Uterus (tissue), 4 donors: ENCODE results near the gene SMIM11. TPM values are rescaled to one million over a fixed set of nuclear protein-coding genes. Genes with fewer than 3 reads are reported as not detected.

Experiments used
- DNase-seq, 2 donors: peaks; one replicate each; pipeline ENCODE4 v3.0.0-alpha.2; 2019 to 2020
- H3K27ac ChIP-seq, 2 donors: fragments of 200-600 bp; sonication (generic); 1 replicate in 1 of 2; 2 replicates in 1 of 2; pipeline ENCODE4 v1.5.1; 2016 to 2018
- H3K27me3 ChIP-seq, 2 donors: fragments of 200-600 bp; sonication (generic); one replicate each; pipeline ENCODE4 v1.5.1; 2018 to 2019; ENCODE audit warnings: control low read depth in 1 of 2
- H3K36me3 ChIP-seq, 2 donors: fragments of 200-600 bp; sonication (generic); one replicate each; pipeline ENCODE4 v1.5.1; 2019; ENCODE audit warnings: control low read depth in 1 of 2
- H3K4me1 ChIP-seq, 2 donors: fragments of 200-600 bp; sonication (generic); one replicate each; pipeline ENCODE4 v1.5.1; 2018 to 2019; ENCODE audit warnings: control low read depth in 1 of 2
- H3K4me3 ChIP-seq, 2 donors: fragments of 200-600 bp; sonication (generic); 1 replicate in 1 of 2; 2 replicates in 1 of 2; pipeline ENCODE4 v1.5.1; 2018 to 2019; ENCODE audit warnings: mild to moderate bottlenecking in 1 of 2
- H3K9me3 ChIP-seq, 2 donors: fragments of 200-600 bp; sonication (generic); one replicate each; pipeline ENCODE4 v1.5.1; 2019; ENCODE audit warnings: control low read depth in 1 of 2
- CTCF ChIP-seq, 4 experiments: fragments of 200-600 bp in 2 of 4; fragments of 450-650 bp in 2 of 4; sonication (generic) in 2 of 4; IDR thresholded peaks; one replicate each; pipeline ENCODE4 v1.5.1; 2016 to 2019; ENCODE audit warnings: antibody characterized with exemption in 4 of 4, mild to moderate bottlenecking in 2 of 4, moderate library complexity in 1 of 4
- POLR2A ChIP-seq, 2 donors: fragments of 450-650 bp; IDR thresholded peaks; one replicate each; pipeline ENCODE4 v1.6.1; 2016; ENCODE audit warnings: antibody characterized with exemption in 2 of 2, mild to moderate bottlenecking in 1 of 2, moderate library complexity in 1 of 2
- intact Hi-C: fragments of 100-400 bp; cut with DNase I; formaldehyde crosslinking; loops from one replicate; pipeline ENCODE4 v1.15.1; 2023; ENCODE audit warnings: low total_unique reads
- total RNA-seq, 4 donors: library from RNA; depleted of rRNA in 3 of 4; stranded (reverse); fragments of >200 nt in 3 of 4; gene quantifications; one replicate each; pipeline versions ENCODE4 v1.1.0 to v1.2.4, GENCODE V29; 2014 to 2023
- donor health status: DM: yes; HTN: yes; CAD: no.

Gene SMIM11
- total RNA-seq, 4 donors from 2014 or later = 8.2 to 16.0 (median 12.3) TPM; not detected in 1

DNA sequence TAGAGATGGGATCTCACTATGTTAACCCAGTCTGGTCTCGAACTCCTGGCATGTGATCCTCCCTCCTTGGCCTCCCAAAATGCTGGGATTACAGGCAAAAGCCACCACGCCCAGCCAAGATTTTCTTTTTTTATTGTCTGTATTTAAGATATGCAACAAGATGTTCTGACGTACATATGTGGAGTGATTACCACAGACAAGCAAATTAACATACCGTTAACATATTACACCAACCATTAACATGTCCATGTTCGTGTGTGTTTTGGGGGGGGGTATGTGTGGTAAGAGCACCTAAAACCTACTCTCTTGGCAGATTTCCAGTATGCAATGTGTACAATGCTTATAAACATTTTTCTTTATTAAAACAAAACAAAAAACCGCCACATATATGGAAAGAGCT, 22.1 kb upstream of the SMIM11 start:
- H3K27me3 ChIP-seq = no peaks in the 10 kb centered on the region
- intact Hi-C loops = no loop called here

DNA sequence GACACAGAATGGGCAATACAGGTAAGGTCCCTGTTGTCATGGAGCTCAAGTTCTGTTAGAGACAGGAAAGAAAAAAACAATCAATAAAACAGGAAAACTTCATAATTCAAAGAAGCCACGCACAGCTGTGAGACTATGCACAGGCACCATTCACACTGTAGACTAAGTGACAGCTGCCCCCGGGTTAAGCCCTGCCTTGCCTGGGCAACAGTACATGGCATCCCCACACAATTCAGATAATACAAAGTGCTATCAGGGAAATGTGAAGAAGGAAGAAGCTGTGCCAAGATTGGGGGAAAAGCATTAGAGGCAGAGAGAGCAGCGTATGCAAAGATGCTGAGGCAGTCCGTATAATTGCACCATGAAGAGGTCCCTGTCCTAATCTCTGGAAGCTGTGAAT, 20.5 kb upstream of the SMIM11 start:
- no peak for DNase-seq
- Histone ChIP-seq H3K4me1 (no peaks in the 10 kb centered on the region), H3K36me3 (no peaks in the 10 kb centered on the region)

More for the DNA sequence above, 22.1 kb upstream of the SMIM11 start:
- Histone ChIP-seq H3K36me3 (no peaks in the 10 kb centered on the region), H3K4me3 (no peak overlapping the region), H3K4me1 (no peaks in the 10 kb centered on the region), H3K9me3 (no peaks in the 10 kb centered on the region), H3K27ac (no peak overlapping the region)
- no peak for DNase-seq
- TF ChIP-seq POLR2A (IDR thresholded peaks at IDR 0.05) (no peak), CTCF (IDR thresholded peaks at IDR 0.05) (no peak)

GRCh38 chr21:34355570-34355969, 19.7 kb upstream of the SMIM11 start:
- Histone ChIP-seq H3K4me1 (no peaks in the 10 kb centered on the region), H3K27ac (no peak overlapping the region), H3K27me3 (no peaks in the 10 kb centered on the region), H3K36me3 (no peaks in the 10 kb centered on the region), H3K9me3 (no peaks in the 10 kb centered on the region), H3K4me3 (no peak overlapping the region)
- DNase-seq = no peak
- intact Hi-C loops = no loop called here
- TF ChIP-seq CTCF (IDR thresholded peaks at IDR 0.05) (no peak), POLR2A (IDR thresholded peaks at IDR 0.05) (no peak)

More for the DNA sequence above, 20.5 kb upstream of the SMIM11 start:
- TF ChIP-seq POLR2A (IDR thresholded peaks at IDR 0.05) = no peak
- no peak for TF ChIP-seq CTCF (IDR thresholded peaks at IDR 0.05)
- intact Hi-C loops = no loop called here
- H3K4me3 ChIP-seq = no peak overlapping the region
- H3K27me3 ChIP-seq = no peaks in the 10 kb centered on the region
- no peaks in the 10 kb centered on the region for H3K9me3 ChIP-seq
- H3K27ac ChIP-seq = no peak overlapping the region

- Histone ChIP-seq H3K27me3 (no peaks in the 10 kb centered on the region), H3K9me3 (no peaks in the 10 kb centered on the region), H3K4me3 (no peak overlapping the region), H3K4me1 (no peaks in the 10 kb centered on the region), H3K27ac (no peak overlapping the region), H3K36me3 (no peaks in the 10 kb centered on the region)
- intact Hi-C loops = no loop called here
- TF ChIP-seq POLR2A (IDR thresholded peaks at IDR 0.05) = no peak
- DNase-seq = no peak
Observed at GRCh38 chr21:34357889-34358288, 17.4 kb upstream of the SMIM11 start.

DNA sequence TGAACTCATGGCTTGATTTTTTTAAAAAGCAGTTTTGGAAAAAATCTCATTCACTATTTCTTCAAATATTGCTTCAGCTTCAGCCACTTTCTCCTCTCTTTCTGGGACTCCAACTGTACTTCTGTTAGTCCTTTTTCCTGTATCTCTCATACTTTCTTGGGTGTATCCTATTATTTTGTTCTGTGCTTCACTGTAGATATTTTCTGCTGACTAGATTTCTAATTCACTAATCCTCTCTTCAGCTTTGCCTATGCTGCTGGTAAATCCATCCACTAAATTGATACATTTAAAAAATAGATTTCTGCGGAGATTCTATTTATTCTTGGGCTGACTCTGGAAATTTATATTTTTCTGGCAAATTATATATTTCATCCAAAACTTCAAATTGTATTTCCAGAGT, 16.4 kb upstream of the SMIM11 start:
- no peaks in the 10 kb centered on the region for H3K36me3 ChIP-seq
- H3K9me3 ChIP-seq = no peaks in the 10 kb centered on the region
- no peaks in the 10 kb centered on the region for H3K27me3 ChIP-seq
- no peak for DNase-seq
- intact Hi-C loops = no loop called here
- no peak overlapping the region for H3K4me3 ChIP-seq
- TF ChIP-seq POLR2A (IDR thresholded peaks at IDR 0.05) = no peak
- no peak for TF ChIP-seq CTCF (IDR thresholded peaks at IDR 0.05)
- no peaks in the 10 kb centered on the region for H3K4me1 ChIP-seq
- H3K27ac ChIP-seq = no peak overlapping the region
